Upper lobe of left lung (tissue), 6 donors: Measurements from ENCODE around the gene POFUT2. TPM values are rescaled to one million over a fixed set of nuclear protein-coding genes. Genes with fewer than 3 reads are reported as not detected.
A peak's percentile ranks its signal among the peaks of the same experiment; 100 is the strongest.

Source experiments
- ATAC-seq, 2 donors: fragments of 200-7000 bp; cut with Tn5 transposase; one replicate each; pipeline ENCODE4 v1.9.1; 2022; ENCODE audit warnings: mild to moderate bottlenecking in 2 of 2, moderate library complexity in 2 of 2; ENCODE audit not compliant: low FRiP score in 2 of 2
- DNase-seq, 2 donors: peaks; one replicate each; pipeline ENCODE4 v3.0.0-alpha.2; 2019 to 2020
- H3K27ac ChIP-seq, 4 donors: fragments of 200-600 bp; sonication (generic); one replicate each; pipeline ENCODE4 v1.5.1; 2016 to 2019
- H3K27me3 ChIP-seq, 4 donors: fragments of 200-600 bp; sonication (generic); one replicate each; pipeline ENCODE4 v1.5.1; 2017 to 2019
- H3K36me3 ChIP-seq, 4 donors: fragments of 200-600 bp; sonication (generic); one replicate each; pipeline ENCODE4 v1.5.1; 2016 to 2019
- H3K4me1 ChIP-seq, 4 donors: fragments of 200-600 bp; sonication (generic); one replicate each; pipeline ENCODE4 v1.5.1; 2018 to 2019
- H3K4me3 ChIP-seq, 4 donors: fragments of 200-600 bp; sonication (generic); one replicate each; pipeline ENCODE4 v1.5.1; 2017 to 2019; ENCODE audit warnings: mild to moderate bottlenecking in 2 of 4, moderate library complexity in 1 of 4
- H3K9me3 ChIP-seq, 4 donors: fragments of 200-600 bp; sonication (generic); one replicate each; pipeline ENCODE4 v1.5.1; 2018 to 2019
- CTCF ChIP-seq, 6 experiments: fragments of 450-650 bp in 4 of 6; fragments of 200-600 bp in 2 of 6; sonication (generic) in 2 of 6; IDR thresholded peaks; one replicate each; pipeline ENCODE4 v1.5.1; 2016 to 2019; ENCODE audit warnings: antibody characterized with exemption in 6 of 6
- EP300 ChIP-seq, 4 donors: sonication (generic); formaldehyde crosslinking; IDR thresholded peaks; one replicate each; pipeline ENCODE4 v1.5.1; 2017; ENCODE audit warnings: antibody characterized with exemption in 4 of 4, control low read depth in 2 of 4
- POLR2A ChIP-seq, 4 donors: fragments of 450-650 bp; IDR thresholded peaks; one replicate each; pipeline ENCODE4 v1.5.1; 2016 to 2017; ENCODE audit warnings: antibody characterized with exemption in 4 of 4, mild to moderate bottlenecking in 2 of 4
- POLR2AphosphoS5 ChIP-seq, 2 donors: sonication (generic); formaldehyde crosslinking; IDR thresholded peaks; one replicate each; pipeline ENCODE4 v1.5.1; 2017; ENCODE audit warnings: antibody characterized with exemption in 2 of 2
- WGBS, 2 donors: methylation state at CpG; one replicate each; pipeline ENCODE4 v1.1.5; 2017 to 2018; 5-methylcytosine and 5-hydroxymethylcytosine counted together
- total RNA-seq, 6 donors: library from RNA; depleted of rRNA in 4 of 6; stranded (reverse); fragments of >200 nt in 4 of 6; gene quantifications; one replicate each; pipeline versions ENCODE4 v1.1.0 to v1.2.1, GENCODE V29; 2016 to 2021
- donor health status: DM: no; HTN: no; CAD: no; lungs with moderate emphysema.
- donor health status: DM: no; HTN: yes; CAD: no; lungs with severe emphysema.

The POFUT2 gene
- total RNA-seq, 6 donors from 2014 or later, result 19.9 to 89.1 (median 32.5) TPM

GRCh38 chr21:45265721-45266517, 21.8 kb downstream of the POFUT2 start:
- WGBS, 2 donors, result 96 to 97% methylated on average over 16 to 32 of the region's 36 CpGs
- H3K27ac ChIP-seq, result no peak overlapping the region
- H3K4me1 ChIP-seq, result no peaks in the 10 kb centered on the region
- peaks cover 20 to 69% (median 58%) of the 10 kb centered on the region in 4 donors for H3K36me3 ChIP-seq
- no peaks in the 10 kb centered on the region for H3K27me3 ChIP-seq
- no peak overlapping the region for H3K4me3 ChIP-seq
- H3K9me3 ChIP-seq, result peaks cover 0 to under 1% (median 0%) of the 10 kb centered on the region in 4 donors
- no peak for TF ChIP-seq POLR2AphosphoS5 (IDR thresholded peaks at IDR 0.05)
- no peak for TF ChIP-seq EP300 (IDR thresholded peaks at IDR 0.05)
- TF ChIP-seq CTCF (IDR thresholded peaks at IDR 0.05), result no peak
- no peak for TF ChIP-seq POLR2A (IDR thresholded peaks at IDR 0.05)
- DNase-seq (peak in 1 of 2 donors; percentile 80), ATAC-seq (peak; percentile 43 to 51)

GRCh38 chr21:45264912-45265515, 22.7 kb downstream of the POFUT2 start:
- ATAC-seq, result no peak
- TF ChIP-seq CTCF (IDR thresholded peaks at IDR 0.05) (no peak), EP300 (IDR thresholded peaks at IDR 0.05) (no peak), POLR2AphosphoS5 (IDR thresholded peaks at IDR 0.05) (no peak), POLR2A (IDR thresholded peaks at IDR 0.05) (no peak)
- Histone ChIP-seq H3K27ac (no peak overlapping the region), H3K36me3 (peaks cover 20 to 60% (median 51%) of the 10 kb centered on the region in 4 donors), H3K27me3 (no peaks in the 10 kb centered on the region), H3K4me3 (no peak overlapping the region), H3K9me3 (no peaks in the 10 kb centered on the region), H3K4me1 (no peaks in the 10 kb centered on the region)
- 95 to 97% methylated on average over 28 to 34 of the region's 34 CpGs for WGBS, 2 donors
- DNase-seq, result peak in 1 of 2 donors; percentile 75

GRCh38 chr21:45264146-45264911, 23.4 kb downstream of the POFUT2 start:
- WGBS, 2 donors, result 92 to 94% methylated on average over 8 to 23 of the region's 23 CpGs
- Histone ChIP-seq H3K9me3 (no peaks in the 10 kb centered on the region), H3K4me3 (no peak overlapping the region), H3K27me3 (no peaks in the 10 kb centered on the region), H3K4me1 (no peaks in the 10 kb centered on the region), H3K36me3 (peaks cover 18 to 54% (median 47%) of the 10 kb centered on the region in 4 donors), H3K27ac (no peak overlapping the region)
- DNase-seq (peak in 1 of 2 donors; percentile 49), ATAC-seq (no peak)
- TF ChIP-seq EP300 (IDR thresholded peaks at IDR 0.05), result no peak
- TF ChIP-seq CTCF (IDR thresholded peaks at IDR 0.05), result no peak
- no peak for TF ChIP-seq POLR2A (IDR thresholded peaks at IDR 0.05)
- TF ChIP-seq POLR2AphosphoS5 (IDR thresholded peaks at IDR 0.05), result no peak

GRCh38 chr21:45263534-45263933, 24.2 kb downstream of the POFUT2 start:
- DNase-seq (no peak), ATAC-seq (no peak)
- H3K27ac ChIP-seq, result no peak overlapping the region
- TF ChIP-seq CTCF (IDR thresholded peaks at IDR 0.05), result no peak
- TF ChIP-seq POLR2AphosphoS5 (IDR thresholded peaks at IDR 0.05), result no peak
- TF ChIP-seq POLR2A (IDR thresholded peaks at IDR 0.05), result no peak
- TF ChIP-seq EP300 (IDR thresholded peaks at IDR 0.05), result no peak
- 91 to 98% methylated on average over 5 to 6 of the region's 6 CpGs for WGBS, 2 donors
- no peaks in the 10 kb centered on the region for H3K4me1 ChIP-seq
- H3K27me3 ChIP-seq, result no peaks in the 10 kb centered on the region
- H3K4me3 ChIP-seq, result no peak overlapping the region
- H3K36me3 ChIP-seq, result peaks cover 18 to 54% (median 47%) of the 10 kb centered on the region in 4 donors
- H3K9me3 ChIP-seq, result no peaks in the 10 kb centered on the region
